Keratinocyte (primary cell): ENCODE measurements around the gene AZIN2. TPM values are rescaled to one million over a fixed set of nuclear protein-coding genes. Genes with fewer than 3 reads are reported as not detected.
A peak's percentile ranks its signal among the peaks of the same experiment; 100 is the strongest.

ENCODE experiments used
- DNase-seq: peaks from one replicate; pipeline ENCODE4 v3.0.0-alpha.2; 2011; ENCODE audit warnings: low read depth, missing footprints, low spot score
- FAIRE-seq: peaks from 2 replicates; lab custom pipeline; 2011; peaks lifted over from hg19 to GRCh38; lab: Jason Lieb, UNC
- H2AFZ ChIP-seq: 2 replicates; pipeline ENCODE4 v1.6.0; 2012; ENCODE audit warnings: low read length, control low read depth, inconsistent platforms; ENCODE audit not compliant: control insufficient read depth
- H3K27ac ChIP-seq: 2 replicates; pipeline ENCODE4 v1.5.1; 2011; ENCODE audit warnings: low read length; ENCODE audit not compliant: control insufficient read depth, insufficient read depth
- H3K27me3 ChIP-seq: 3 replicates; pipeline ENCODE4 v1.6.0; 2011; ENCODE audit warnings: low read length; ENCODE audit not compliant: control insufficient read depth, insufficient read depth; ENCODE audit errors: extremely low read depth
- H3K36me3 ChIP-seq, 2 experiments: 2 replicates in 1 of 2; 3 replicates in 1 of 2; pipeline ENCODE4 v1.5.1; 2011; ENCODE audit warnings: low read length in 2 of 2, mild to moderate bottlenecking in 1 of 2; ENCODE audit not compliant: control insufficient read depth in 2 of 2, insufficient read depth in 2 of 2; ENCODE audit errors: extremely low read depth in 1 of 2
- H3K4me1 ChIP-seq: 3 replicates; pipeline ENCODE4 v1.5.1; 2011; ENCODE audit warnings: low read length; ENCODE audit not compliant: control insufficient read depth, insufficient read depth; ENCODE audit errors: extremely low read depth
- H3K4me2 ChIP-seq: 3 replicates; pipeline ENCODE4 v1.6.0; 2011; ENCODE audit warnings: low read depth, low read length; ENCODE audit not compliant: control insufficient read depth, insufficient read depth; ENCODE audit errors: extremely low read depth
- H3K4me3 ChIP-seq, 3 experiments: fragments of 200-600 bp in 1 of 3; sonication (generic) in 1 of 3; 2 replicates in 2 of 3; 3 replicates in 1 of 3; pipeline ENCODE4 v1.5.1; 2011 to 2016; ENCODE audit warnings: low read length in 3 of 3, mild to moderate bottlenecking in 3 of 3, control low read depth in 2 of 3, inconsistent platforms in 1 of 3, low read depth in 1 of 3, mixed read lengths in 1 of 3, mixed run types in 1 of 3, moderate library complexity in 1 of 3; ENCODE audit not compliant: control insufficient read depth in 2 of 3, insufficient read depth in 2 of 3; ENCODE audit errors: extremely low read depth in 1 of 3
- H3K79me2 ChIP-seq: 2 replicates; pipeline ENCODE4 v1.6.0; 2012; ENCODE audit warnings: low read length; ENCODE audit not compliant: control insufficient read depth, insufficient read depth
- H3K9ac ChIP-seq: 3 replicates; pipeline ENCODE4 v1.6.0; 2011; ENCODE audit warnings: low read length; ENCODE audit not compliant: control insufficient read depth, insufficient read depth; ENCODE audit errors: extremely low read depth
- H3K9me1 ChIP-seq: 3 replicates; pipeline ENCODE4 v1.6.0; 2011; ENCODE audit warnings: low read length; ENCODE audit not compliant: control insufficient read depth, insufficient read depth; ENCODE audit errors: extremely low read depth
- H3K9me3 ChIP-seq: 2 replicates; pipeline ENCODE4 v1.5.1; 2012; ENCODE audit warnings: low read depth, low read length; ENCODE audit not compliant: control insufficient read depth
- H4K20me1 ChIP-seq: 3 replicates; pipeline ENCODE4 v1.6.0; 2011; ENCODE audit warnings: low read length; ENCODE audit not compliant: control insufficient read depth, insufficient read depth; ENCODE audit errors: extremely low read depth
- EZH2 ChIP-seq: IDR thresholded peaks from one replicate; pipeline ENCODE4 v1.6.1; 2012; ENCODE audit warnings: inconsistent platforms, mild to moderate bottlenecking, low read length, moderate library complexity
- dilution Hi-C: fragments of 300-500 bp; cut with MboI; formaldehyde crosslinking; loops from one replicate; pipeline ENCODE4 v1.7.0; 2020; ENCODE audit warnings: low sequenced_read_pairs; ENCODE audit not compliant: extremely low pct_ligation_motif_present
- polyA plus RNA-seq, 5 experiments: library from polyadenylated mRNA; depleted of rRNA in 3 of 5; stranded (reverse) in 3 of 5; stranded (forward) in 1 of 5; unstranded in 1 of 5; fragments of >200 nt; gene quantifications; 1 replicate in 1 of 5; 2 replicates in 3 of 5; 3 replicates in 1 of 5; pipeline versions ENCODE4 v1.2.1 to v1.2.3, GENCODE V29; 2011 to 2012; ENCODE audit warnings: missing spikeins in 2 of 5, low read depth in 1 of 5, low replicate concordance in 1 of 5
- TF ChIP-seq, protein P1 (sequence below), 3 experiments: IDR thresholded peaks in 1 of 3; conservative IDR thresholded peaks in 1 of 3; optimal IDR thresholded peaks in 1 of 3; 2 replicates in 2 of 3; 3 replicates in 1 of 3; pipeline versions ENCODE3 to v1.5.1; 2011; ENCODE audit warnings: low read length in 3 of 3, mild to moderate bottlenecking in 3 of 3, moderate library complexity in 2 of 3, control low read depth in 1 of 3, inconsistent platforms in 1 of 3; ENCODE audit not compliant: insufficient read depth in 2 of 3; ENCODE audit errors: extremely low read depth in 1 of 3

AZIN2 gene
- polyA plus RNA-seq, 1 donor (not counting 4 experiments of a cell fraction or from before 2014, with no cell fraction given), result 6.7 TPM

- Histone ChIP-seq H3K4me2 (peak overlapping the region; percentile 93), H3K9ac (peak overlapping the region; percentile 94), H4K20me1 (no peaks in the 10 kb centered on the region), H2AFZ (peak overlapping the region; percentile 95), H3K79me2 (peaks cover 8% of the 10 kb centered on the region), H3K4me3 (peak overlapping the region; percentile 72 to 98 (median 80)), H3K9me1 (no peaks in the 10 kb centered on the region), H3K27ac (peak overlapping the region; percentile 96), H3K27me3 (no peaks in the 10 kb centered on the region), H3K9me3 (no peaks in the 10 kb centered on the region), H3K4me1 (peaks cover 46% of the 10 kb centered on the region), H3K36me3 (peaks cover 0 to 4% of the 10 kb centered on the region in 2 experiments)
- dilution Hi-C loops, result no loop called here
- TF ChIP-seq, protein P1, sequence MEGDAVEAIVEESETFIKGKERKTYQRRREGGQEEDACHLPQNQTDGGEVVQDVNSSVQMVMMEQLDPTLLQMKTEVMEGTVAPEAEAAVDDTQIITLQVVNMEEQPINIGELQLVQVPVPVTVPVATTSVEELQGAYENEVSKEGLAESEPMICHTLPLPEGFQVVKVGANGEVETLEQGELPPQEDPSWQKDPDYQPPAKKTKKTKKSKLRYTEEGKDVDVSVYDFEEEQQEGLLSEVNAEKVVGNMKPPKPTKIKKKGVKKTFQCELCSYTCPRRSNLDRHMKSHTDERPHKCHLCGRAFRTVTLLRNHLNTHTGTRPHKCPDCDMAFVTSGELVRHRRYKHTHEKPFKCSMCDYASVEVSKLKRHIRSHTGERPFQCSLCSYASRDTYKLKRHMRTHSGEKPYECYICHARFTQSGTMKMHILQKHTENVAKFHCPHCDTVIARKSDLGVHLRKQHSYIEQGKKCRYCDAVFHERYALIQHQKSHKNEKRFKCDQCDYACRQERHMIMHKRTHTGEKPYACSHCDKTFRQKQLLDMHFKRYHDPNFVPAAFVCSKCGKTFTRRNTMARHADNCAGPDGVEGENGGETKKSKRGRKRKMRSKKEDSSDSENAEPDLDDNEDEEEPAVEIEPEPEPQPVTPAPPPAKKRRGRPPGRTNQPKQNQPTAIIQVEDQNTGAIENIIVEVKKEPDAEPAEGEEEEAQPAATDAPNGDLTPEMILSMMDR (optimal IDR thresholded peaks at IDR 0.05 in 1 of 3, IDR thresholded peaks at IDR 0.05 in 1 of 3, conservative IDR thresholded peaks at IDR 0.05 in 1 of 3; ENCODE audit: extremely low read depth in 1 of 3, insufficient read depth in 2 of 3, low read length in 3 of 3), result no peak
- no peak for TF ChIP-seq EZH2
- no peak for DNase-seq
- FAIRE-seq, result no peak
Measured at GRCh38 chr1:33126411-33127000, 45.6 kb downstream of the AZIN2 start.

GRCh38 chr1:33127001-33127823, 46.3 kb downstream of the AZIN2 start:
- Histone ChIP-seq H3K9ac (peak overlapping the region; percentile 94), H2AFZ (peak overlapping the region; percentile 95), H4K20me1 (no peaks in the 10 kb centered on the region), H3K36me3 (peaks cover 0 to 4% of the 10 kb centered on the region in 2 experiments), H3K9me1 (no peaks in the 10 kb centered on the region), H3K4me1 (peaks cover 46% of the 10 kb centered on the region), H3K9me3 (no peaks in the 10 kb centered on the region), H3K27me3 (no peaks in the 10 kb centered on the region), H3K27ac (peak overlapping the region; percentile 96), H3K4me2 (peak overlapping the region; percentile 93), H3K79me2 (peaks cover 8% of the 10 kb centered on the region), H3K4me3 (peak overlapping the region; percentile 72 to 98 (median 80))
- dilution Hi-C loops, result no loop called here
- DNase-seq, result peak; percentile 93
- TF ChIP-seq EZH2, result no peak
- TF ChIP-seq, protein P1 (optimal IDR thresholded peaks at IDR 0.05 in 1 of 3, IDR thresholded peaks at IDR 0.05 in 1 of 3, conservative IDR thresholded peaks at IDR 0.05 in 1 of 3; ENCODE audit: extremely low read depth in 1 of 3, insufficient read depth in 2 of 3, low read length in 3 of 3), result peak; percentile 94 to 99 (median 95)
- FAIRE-seq, result peak; percentile 93
